ENCODE results near the gene GABARAP.

GRCh38 chr17:7259555-7259889 is 17.3 kb upstream of the GABARAP start:
- TF ChIP-seq, protein P1, sequence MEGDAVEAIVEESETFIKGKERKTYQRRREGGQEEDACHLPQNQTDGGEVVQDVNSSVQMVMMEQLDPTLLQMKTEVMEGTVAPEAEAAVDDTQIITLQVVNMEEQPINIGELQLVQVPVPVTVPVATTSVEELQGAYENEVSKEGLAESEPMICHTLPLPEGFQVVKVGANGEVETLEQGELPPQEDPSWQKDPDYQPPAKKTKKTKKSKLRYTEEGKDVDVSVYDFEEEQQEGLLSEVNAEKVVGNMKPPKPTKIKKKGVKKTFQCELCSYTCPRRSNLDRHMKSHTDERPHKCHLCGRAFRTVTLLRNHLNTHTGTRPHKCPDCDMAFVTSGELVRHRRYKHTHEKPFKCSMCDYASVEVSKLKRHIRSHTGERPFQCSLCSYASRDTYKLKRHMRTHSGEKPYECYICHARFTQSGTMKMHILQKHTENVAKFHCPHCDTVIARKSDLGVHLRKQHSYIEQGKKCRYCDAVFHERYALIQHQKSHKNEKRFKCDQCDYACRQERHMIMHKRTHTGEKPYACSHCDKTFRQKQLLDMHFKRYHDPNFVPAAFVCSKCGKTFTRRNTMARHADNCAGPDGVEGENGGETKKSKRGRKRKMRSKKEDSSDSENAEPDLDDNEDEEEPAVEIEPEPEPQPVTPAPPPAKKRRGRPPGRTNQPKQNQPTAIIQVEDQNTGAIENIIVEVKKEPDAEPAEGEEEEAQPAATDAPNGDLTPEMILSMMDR (tag by site-specific recombination; IDR thresholded peaks at IDR 0.05), result no peak
- no peak for TF ChIP-seq ZNF341 (tag by site-specific recombination; IDR thresholded peaks at IDR 0.05; ENCODE audit: low read depth)
